NCI-H1048 (cell line): ENCODE results near the gene MYO7B.

Experiments
- DNase-seq: peaks from one replicate; lab custom pipeline; 2025; lab: John Stamatoyannopoulos, UW

The MYO7B gene

DNA sequence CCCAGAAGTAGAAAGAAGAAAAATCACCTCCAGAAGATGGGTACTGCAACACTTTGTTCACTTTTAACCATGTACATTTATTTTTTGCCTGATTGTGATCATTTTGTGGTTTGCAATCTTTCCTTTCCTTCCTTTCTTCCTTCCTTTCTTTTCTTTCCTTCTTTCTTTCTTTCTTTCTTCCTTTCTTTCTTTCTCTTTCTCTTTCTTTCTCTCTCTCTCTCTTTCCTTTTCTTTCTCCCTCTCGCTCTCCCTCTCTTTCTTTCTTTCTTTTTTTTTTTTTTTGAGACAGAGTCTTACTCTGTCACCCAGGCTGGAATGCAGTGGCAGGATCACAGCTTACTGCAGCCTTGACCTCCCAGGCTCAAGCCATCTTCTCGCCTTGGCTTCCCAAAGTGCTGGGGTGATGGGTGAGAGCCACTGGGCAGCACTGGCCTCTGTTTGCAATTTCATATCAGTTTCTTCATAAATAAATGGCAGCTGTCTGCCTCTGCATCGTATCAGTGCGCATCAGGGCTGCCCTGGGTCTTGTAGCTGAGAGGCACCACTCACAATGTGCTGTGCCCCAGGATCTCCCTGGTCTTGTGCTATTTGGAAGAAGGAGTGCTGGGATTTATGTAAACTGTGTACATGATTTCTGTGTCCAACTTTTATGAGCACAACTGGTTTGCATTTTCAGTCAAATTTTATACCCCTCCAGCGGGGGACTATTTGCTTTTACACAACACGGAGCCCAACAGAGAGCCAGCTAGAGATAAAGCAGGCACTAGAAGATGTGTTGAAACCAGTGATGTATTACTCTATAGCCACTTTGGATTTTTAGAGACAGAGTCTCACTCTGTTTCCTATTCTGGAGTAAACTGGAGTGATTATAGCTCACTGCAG is 146.7 kb downstream of the MYO7B start:
- no peak for DNase-seq

- DNase-seq: no peak
Observed at GRCh38 chr2:127683056-127683455, 147.6 kb downstream of the MYO7B start.

GRCh38 chr2:127683757-127684156 is 148.3 kb downstream of the MYO7B start:
- DNase-seq: no peak

DNA sequence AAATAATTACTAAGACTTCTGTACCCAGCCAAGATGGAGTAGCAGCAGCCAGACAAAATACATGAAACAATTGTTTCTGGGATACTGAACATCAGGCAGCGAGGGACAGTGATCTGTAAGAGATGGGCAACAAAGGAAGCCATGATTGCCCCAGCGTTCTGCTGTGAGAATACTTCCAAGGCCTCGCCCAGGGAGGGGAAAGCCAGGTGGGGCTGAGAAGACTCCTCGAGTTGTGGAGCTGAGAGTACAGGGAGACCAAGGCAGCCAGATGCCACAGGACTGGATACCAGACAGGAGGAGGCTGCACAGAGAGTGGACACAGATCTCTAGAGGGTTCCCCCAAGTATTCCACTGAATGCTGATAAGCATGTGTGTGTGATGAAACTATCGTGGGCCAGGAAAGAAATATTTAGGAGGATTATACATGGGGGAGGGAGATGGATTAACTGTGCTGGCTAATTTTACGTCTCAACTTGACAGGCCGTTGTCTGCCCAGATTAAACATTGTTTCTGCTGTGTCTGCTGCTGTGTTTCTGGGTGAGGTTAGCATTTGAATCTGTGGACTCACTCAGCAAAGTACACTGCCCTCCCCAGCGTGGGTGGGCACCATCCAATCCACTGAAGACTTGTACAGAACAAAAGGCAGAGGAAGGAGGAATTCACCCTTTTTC is 150.1 kb downstream of the MYO7B start:
- DNase-seq: no peak
